Measurements from ENCODE around the gene TSSK6.

The TSSK6 gene

DNA sequence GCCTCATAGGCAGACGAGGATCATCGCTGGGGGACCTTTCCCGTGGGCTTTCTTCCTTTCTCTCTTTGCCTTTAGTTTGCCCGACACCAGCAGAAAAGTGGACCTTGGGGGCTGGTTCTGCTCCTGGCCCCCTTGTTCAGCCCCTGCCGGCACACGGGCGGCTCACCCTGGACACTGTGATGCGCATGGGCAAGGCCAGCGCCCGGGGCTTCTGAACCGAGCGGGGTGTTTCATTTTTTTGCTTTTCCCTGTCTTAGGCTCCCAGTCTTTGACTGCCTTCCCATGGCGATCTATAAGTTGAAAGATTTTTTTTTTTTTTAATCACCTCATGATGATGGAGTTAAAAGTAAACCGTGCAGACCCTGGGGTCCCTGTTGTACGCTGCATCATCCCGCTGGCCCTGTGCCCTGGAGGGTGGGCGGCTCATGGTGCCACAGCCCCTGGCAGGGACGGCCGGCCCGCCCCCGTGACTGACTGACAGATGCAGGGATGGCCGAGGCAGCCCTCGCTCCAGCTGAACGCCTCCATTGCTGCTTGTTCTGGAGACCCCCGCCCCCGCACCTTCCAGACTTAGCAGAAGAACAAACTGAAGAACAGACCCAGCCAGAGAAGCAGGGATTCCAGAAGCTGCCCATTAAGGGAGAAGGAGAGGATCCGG lies 9.6 kb downstream of the TSSK6 start:
- DNase-seq (ENCODE audit: low read depth) = no peak

DNA sequence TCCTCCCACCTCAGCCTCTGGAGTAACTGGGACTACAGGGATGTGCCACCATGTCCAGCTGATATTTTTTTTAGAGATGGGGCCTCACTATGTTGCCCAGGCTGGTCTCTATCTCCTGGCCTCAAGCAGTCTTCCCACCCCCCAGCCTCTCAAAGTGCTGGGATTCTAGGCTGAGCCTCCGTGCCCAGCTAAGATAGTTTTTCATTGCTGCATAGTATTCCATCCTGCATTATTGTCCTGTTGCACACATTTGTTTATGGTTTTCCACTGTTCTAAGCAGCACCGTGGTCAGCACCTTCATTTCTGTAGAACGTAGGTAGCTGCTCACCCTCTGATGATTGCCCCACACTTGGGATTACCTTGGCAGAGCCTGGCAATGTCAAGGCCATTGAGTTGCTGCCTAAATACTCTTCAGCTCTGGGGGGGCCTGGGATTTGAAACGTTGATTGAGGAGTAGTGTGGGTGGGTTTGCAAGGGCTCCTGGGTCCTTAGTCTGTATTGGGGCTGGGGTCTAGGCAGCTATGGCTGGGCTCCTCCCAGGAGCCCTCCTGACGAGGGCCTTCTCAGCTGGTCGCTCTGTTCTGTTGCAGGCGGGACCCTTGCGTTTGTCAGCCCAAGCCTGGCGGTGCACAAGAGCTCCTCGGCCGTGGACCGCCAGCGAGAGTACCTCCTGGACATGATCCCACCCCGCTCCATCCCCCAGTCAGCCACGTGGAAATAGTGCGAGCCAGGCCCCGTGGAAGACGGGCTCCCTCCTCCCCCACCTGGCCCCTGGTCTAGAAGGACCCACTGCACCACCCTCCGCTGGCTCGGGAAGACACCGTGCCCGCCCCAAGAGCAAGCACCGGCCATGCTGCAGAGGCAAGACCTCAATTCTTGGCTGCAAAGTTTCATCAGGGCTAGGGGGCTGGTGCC lies 10.3 kb downstream of the TSSK6 start:
- DNase-seq (ENCODE audit: low read depth) = no peak

DNA sequence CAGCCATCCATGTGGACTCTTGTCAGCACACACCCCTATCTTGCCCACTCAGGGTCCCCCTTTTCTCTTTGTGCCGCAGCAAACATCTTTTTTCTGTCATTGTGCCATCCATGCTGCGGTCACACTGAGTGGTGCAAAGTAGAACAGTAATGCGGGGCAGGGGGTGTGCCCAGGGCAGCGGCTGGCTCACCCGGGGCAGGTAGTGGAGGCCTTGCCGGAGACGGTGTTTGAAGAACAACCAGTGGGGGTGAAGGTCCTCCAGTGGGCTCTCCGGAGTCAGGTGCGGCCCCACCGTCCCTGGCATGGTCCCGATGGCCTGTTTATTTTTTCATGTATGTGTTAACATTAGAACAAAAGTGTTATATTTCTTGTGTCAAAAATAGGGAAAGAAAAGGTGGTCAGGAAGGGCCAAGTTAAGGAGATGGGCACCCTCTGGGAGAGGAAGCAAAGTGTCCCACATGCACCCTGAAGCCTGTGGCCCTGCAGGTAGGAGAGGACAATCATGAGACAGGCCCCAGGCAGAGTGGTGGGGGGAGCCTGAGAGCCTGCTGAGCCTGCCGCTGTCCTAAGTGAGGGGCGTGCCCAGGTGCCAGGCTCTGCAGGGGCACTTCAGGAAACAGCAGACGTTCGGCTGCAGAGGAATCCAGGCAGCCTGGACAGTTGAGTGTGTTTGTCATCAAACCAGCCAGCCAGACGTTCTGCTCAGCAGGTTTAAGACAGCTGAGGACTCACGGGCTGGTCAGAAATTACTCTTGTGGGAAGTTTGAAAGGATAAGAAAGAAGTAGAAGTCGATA lies 12.3 kb downstream of the TSSK6 start:
- no peak for DNase-seq (ENCODE audit: low read depth)

DNA sequence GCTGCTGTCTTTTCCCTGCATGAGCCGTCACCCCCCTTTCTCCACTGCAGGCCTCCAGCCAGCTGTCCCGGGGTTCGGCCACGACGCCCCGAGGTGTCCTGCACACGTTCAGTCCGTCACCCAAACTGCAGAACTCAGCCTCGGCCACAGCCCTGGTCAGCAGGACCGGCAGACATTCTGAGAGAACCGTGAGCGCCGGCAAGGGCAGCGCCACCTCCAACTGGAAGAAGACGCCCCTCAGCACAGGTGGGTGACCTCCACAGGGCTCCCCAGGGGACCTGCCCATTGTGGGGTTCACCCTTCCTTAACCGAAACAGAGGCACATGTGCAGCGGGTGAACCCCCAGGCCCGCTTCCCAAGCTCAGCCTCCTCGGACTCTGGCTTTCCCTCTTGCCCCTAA lies 13.1 kb downstream of the TSSK6 start:
- no peak for DNase-seq (ENCODE audit: low read depth)

DNA sequence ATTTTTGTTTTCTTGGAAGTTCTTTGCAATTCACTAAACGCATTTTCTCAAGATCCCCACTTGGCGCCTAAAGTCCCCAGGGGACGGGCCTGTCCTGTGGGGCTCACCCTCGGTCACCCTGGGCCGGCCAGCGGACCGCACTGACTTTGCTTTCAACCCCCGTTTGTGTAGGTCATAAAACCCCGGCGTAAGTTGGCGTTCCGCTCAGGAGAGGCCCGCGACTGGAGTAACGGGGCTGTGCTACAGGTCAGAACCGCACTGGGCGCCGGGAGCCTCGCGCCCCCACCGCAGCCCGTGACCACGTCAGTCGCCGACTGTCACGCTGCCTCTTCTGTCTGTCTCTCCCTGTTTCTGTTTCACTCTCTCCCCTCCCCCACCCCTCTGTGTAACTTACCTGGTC lies 13.6 kb downstream of the TSSK6 start:
- DNase-seq (ENCODE audit: low read depth) = no peak

DNA sequence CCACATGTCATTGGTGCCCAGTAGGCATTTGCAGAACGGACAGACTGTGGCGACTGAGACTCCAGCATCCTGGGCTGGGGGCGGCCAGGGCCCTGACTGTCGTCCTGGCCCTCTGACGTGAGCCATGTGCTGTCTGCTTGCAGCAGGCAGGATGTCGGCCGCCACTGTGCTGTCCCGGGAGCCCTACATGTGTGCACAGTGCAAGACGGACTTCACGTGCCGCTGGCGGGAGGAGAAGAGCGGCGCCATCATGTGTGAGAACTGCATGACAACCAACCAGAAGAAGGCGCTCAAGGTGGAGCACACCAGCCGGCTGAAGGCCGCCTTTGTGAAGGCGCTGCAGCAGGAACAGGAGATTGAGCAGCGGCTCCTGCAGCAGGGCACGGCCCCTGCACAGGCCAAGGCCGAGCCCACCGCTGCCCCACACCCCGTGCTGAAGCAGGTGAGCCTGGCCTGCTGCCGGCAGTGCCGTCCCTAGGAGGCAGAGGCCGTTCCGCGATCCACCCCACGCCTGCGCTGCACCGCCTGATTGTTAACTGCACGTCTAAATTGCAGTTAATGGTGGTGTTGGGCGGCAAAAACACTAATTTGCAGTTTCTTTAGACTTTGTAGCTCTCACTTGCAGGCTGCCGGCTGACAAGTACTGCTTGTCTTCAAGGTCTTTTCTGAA lies 14.2 kb downstream of the TSSK6 start:
- no peak for DNase-seq (ENCODE audit: low read depth)

DNA sequence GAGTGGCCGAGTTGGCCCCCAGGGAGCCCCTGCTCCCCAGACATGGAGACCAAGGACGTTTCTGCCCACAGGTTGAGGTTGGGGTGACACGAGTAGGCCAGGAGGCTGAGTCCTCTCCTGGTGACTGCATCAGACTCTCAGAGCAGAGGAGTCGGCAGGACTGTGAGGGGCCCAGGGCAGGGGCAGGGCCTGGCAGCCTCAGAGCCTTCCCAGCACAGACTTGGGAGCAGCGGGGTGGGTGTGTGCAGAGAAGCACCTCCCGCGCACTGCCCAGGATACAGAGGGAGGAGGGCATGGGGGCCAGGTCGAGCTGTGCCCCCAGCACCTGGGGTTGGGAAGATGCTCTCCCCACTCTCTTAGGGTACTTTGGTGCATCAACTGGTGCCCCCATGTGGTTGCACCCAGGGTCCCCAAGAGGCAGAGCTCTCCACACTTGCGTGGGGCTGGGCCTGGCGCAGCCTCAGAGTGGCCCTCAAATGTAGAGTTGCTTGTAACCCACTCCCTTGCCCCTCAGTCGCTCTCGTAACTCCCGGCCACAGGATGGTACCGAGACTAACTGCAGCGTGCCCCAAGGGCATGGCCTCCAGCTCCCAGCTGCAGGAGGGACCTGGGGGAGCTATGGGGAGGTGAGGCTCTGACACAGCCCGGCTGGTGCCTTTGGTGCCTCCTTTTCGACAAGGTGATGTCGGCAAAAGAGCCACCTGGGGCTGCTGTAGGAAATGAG lies 15.9 kb downstream of the TSSK6 start:
- no peak for DNase-seq (ENCODE audit: low read depth)

DNA sequence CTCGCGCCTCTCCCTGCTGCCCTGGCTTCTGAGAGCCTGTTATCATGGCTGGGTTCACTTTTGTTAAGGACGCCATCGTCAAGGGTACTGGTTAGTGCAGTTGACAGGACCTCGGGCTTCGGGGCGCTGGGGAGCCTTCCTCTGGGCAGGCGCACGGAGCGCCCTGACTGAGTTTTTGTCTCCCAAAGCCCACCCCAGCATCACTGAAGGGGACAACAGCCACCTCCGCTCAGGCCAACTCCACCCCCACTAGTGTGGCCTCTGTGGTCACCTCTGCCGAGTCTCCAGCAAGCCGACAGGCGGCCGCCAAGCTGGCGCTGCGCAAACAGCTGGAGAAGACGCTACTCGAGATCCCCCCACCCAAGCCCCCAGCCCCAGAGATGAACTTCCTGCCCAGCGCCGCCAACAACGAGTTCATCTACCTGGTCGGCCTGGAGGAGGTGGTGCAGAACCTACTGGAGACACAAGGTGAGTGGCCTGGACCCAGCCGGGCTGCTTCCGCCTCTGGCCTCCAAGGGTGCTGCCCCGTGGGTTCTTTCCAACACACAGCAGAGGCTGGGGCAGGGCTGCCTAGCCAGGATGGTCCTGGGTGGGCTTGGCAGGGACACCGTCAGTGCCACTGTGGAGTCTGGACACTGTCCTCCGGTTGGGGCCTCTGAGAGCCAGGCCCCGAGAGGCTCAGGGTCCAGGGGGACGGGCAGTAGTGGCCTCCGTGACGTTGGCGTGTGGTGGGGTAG lies 16.9 kb downstream of the TSSK6 start:
- DNase-seq (ENCODE audit: low read depth) = no peak

DNA sequence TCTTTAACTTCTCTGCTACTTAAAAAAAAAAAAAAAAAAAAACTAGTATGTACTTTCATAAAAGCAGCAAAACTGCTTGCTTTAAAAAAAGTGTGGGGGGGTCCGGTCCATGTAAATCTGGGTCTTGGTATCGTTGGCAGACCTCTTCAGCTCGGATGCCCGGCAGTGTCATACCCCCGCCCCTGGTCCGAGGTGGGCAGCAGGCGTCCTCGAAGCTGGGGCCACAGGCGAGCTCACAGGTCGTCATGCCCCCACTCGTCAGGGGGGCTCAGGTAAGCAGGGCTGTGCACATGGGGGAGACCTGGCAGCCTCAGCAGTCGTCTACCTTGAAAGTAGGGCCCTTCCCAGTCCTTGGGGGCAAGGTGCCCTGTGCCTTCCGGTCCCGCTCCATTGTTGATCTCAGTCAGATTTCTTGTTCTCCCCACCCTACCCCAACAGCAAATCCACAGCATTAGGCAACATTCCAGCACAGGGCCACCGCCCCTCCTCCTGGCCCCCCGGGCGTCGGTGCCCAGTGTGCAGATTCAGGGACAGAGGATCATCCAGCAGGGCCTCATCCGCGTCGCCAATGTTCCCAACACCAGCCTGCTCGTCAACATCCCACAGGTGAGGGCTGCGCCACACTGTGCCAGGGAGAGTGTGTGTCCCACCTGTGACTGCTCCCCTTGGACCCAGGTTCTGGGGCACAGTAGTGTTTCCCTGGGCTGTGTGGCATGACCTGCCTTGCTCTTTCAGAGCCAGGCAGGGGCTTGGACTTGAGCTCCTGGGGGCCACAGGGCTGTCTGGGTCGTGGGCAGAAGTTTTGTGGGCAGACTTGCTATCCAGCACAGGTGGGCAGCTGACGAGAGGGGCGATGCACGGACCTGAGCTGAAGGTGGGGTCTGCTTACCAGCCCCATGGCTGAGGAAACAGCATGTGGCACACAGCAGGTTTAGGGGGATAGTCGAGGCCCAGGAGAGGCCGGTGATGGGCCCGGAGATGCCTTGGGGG lies 19.4 kb downstream of the TSSK6 start:
- DNase-seq (ENCODE audit: low read depth) = no peak

DNA sequence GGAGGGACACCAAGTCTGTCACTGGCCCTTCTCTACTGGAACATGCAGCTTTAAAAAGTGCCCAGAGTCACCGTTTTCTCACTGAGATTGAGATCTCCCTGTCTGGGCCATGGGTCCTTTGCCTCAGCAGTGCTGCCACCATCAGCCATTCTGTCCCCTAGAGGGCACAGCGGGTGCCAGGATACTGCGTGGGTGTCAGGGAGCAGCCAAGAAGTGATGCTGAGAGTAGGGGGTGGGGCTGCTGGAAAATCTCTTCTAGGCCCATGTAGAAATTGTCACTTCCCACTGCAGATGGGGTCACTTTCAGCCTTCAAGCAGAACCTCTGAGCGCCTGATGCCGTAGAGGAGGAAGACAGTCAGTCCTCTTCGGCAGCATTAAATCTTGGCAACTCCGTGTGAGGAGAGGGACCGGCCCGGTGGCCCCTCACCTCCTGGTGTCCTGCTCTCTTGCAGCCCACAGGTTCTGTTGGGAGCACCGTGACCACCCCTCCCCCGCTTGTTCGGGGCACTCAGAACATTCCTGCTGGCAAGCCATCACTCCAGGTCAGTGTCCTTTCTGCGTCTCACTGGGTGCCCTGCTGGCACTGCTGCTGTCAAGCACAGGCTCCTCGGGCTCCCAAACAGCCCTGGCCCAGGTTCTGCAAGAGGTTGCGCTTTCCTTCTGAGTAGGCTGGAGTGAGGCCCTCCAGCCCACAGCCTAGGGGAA lies 21.4 kb downstream of the TSSK6 start:
- DNase-seq (ENCODE audit: low read depth) = no peak

DNA sequence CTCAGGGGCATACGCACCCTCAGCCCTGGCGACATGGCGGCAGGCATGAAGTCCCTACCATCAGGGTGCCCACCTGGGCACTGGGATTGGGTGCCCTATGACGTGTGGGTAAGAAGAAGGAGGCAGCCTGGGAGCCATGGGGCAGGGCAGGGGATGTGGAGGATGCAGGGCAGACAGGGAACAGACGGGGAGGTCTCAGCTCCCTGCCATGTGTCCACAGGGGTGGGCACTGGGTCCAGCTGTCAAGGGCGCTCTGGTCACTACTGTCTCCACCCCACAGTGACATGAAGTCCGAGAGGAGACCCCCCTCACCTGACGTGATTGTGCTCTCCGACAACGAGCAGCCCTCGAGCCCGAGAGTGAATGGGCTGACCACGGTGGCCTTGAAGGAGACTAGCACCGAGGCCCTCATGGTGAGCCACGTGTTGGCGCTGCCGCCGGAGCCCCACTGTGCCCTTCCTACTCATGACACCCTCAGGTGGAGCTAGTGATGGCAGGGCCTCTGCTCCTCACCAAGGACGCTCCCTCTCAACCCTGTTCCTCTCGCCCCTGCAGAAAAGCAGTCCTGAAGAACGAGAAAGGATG lies 23.2 kb downstream of the TSSK6 start:
- DNase-seq (ENCODE audit: low read depth) = no peak

DNA sequence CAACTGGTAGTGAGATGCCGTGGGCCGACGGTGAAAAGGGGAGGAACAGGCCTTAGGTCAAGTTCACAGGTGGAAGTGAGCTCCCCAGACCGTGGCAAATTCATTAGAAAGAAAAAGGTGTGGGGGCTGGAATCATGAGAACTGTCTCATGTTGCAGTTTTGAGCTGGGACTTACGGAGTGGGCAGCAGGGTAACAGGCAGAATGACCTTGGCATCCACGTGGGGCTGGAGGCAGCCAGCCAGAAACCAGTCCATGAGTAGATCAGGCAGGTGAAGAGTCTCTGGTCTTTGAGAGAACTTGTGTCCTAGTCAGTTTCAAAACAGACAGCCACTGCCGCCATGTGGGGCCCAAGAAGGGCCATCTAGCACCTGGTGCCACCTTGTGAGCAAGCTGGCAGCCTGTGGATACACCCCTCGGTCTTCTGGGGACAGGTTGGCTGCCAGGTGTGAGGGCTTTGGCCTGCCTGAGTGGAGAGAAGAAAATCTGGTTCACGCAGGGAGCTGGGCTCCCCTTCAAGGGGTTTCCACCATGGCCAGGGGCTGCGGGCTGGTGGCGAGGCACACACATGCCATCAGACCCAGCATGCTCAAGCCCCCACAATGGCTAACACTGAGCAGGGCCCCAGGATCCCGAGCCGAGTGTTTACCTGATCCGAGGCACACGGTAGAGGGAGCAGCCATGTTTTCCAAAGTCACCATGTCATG lies 23.9 kb downstream of the TSSK6 start:
- DNase-seq (ENCODE audit: low read depth) = no peak

DNA sequence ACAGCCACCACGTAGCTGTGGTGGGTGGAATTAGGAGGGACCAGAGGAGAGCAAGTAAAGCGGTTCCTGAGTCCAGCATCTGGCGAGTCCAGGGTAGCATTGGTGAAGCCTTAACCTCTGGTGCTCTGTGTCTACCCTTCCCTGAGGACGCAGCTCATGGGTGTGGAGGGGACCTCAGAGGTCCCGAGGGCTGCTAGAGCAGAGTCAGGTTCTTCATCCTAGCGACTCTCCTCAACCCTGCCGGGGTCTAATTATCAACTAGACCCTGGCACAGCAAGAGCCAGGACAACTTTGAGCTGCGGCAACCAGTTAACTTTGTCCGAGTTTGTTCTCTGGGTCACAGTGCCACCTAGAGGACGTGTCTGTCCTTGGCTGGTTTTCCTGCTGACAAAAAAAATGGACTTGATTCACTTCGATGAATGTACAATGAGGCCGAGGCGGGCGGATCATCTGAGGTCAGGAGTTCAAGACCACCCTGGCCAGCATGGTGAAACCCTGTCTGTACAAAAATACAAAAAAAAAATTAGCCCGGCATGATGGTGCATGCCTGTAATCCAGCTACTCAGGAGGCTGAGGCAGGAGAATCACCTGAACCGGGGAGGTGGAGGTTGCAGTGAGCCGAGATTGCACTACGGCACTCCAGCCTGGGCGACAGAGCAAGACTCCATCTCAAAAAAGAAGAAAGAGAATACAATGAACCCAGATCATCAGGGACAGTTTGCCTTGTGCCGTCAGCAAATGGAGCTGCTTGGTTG lies 25.0 kb downstream of the TSSK6 start:
- peak; percentile 77 for DNase-seq (ENCODE audit: low read depth)

DNA sequence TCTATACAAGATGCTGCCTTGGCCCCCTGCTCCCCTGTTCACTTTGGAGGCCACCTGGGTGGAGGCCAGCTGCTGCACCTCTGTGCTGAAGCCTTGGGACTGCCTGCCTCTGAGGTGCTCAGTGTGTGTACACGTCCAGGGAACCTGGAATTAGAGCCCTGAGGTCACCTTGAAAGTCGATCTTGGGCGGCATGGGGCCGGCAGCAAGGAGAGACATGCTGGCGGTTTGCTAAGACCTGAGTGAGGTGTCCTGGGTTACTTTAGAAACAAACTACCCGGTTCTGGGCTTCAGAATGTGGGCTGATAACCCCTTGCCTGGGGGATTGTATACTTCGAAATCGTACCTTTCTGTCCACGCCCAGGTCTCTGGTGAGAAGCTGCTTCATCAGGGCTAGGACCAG lies 25.5 kb downstream of the TSSK6 start:
- no peak for DNase-seq (ENCODE audit: low read depth)

DNA sequence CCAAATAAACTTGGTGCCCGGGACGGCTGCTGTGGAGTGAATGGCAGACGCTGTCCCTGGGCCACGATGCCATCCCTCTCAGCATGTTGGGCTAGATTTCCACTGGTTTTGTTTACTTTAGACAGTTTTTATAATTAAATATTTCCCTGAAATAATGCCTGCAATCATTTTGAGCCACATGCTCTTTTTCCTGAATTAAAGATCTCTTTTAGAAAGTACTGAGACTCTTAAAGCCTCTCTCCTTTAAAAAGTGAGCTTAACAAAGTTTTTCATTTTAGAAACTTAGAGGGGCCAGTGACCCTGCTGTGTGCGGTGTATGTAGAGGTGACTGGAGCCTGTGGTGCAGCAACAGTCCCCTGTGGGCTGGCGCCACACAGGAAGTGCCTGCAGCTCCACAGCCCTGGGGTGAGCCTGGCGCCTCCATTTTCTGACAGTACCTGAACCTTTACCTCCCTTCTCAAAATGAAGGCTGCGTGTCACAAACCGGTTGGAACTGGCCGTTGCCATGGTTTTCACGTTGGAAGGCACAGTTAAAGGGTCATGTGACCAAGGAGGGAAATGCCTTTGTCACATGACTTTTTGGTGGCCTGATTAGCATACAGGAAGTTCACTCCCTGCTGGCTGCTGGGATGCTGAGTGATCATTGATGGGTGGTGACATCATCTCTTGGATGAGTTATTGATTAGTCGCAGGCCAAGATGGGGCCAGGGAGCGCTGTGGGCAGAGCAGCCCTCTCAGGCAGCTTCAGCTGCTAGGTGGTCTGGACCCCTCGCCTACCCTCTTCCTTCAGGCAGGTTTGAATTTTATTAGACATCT lies 26.3 kb downstream of the TSSK6 start:
- peak; percentile 74 for DNase-seq (ENCODE audit: low read depth)
